Nephron (organoid): ENCODE measurements around the gene ZG16.
"Not testable (repeated sequence)": the region's sequence is repeated elsewhere in the genome, so short reads cannot be mapped to it uniquely, and the experiment has no call there.

ENCODE experiments used
- H3K27ac Mint-ChIP-seq, 3 experiments: 2 replicates each; pipeline ENCODE4 v1.8.0; 2020; ENCODE audit warnings: mixed read lengths in 3 of 3, mild to moderate bottlenecking in 2 of 3, moderate library complexity in 1 of 3
- H3K27me3 Mint-ChIP-seq: 2 replicates; pipeline ENCODE4 v1.8.0; 2021; ENCODE audit warnings: low read depth, mild to moderate bottlenecking, moderate library complexity, mixed read lengths
- H3K36me3 Mint-ChIP-seq: 2 replicates; pipeline ENCODE4 v1.8.0; 2020; ENCODE audit warnings: low read depth, mixed read lengths
- H3K4me1 Mint-ChIP-seq: 2 replicates; pipeline ENCODE4 v1.8.0; 2020; ENCODE audit warnings: mixed read lengths
- H3K4me3 Mint-ChIP-seq, 3 experiments: 2 replicates each; pipeline ENCODE4 v1.8.0; 2020; ENCODE audit warnings: mild to moderate bottlenecking in 3 of 3, mixed read lengths in 3 of 3, moderate library complexity in 2 of 3
- H3K9me3 Mint-ChIP-seq: 2 replicates; pipeline ENCODE4 v1.8.0; 2020; ENCODE audit warnings: mixed read lengths
- CTCF ChIP-seq, 3 experiments: fragments of 200-600 bp; sonication (generic); IDR thresholded peaks; one replicate each; pipeline ENCODE4 v1.5.0; 2021; ENCODE audit warnings: antibody characterized with exemption in 3 of 3; ENCODE audit not compliant: unreplicated experiment in 3 of 3

Gene ZG16

GRCh38 chr16:29753516-29753915, 24.5 kb upstream of the ZG16 start:
- no peaks in the 10 kb centered on the region for H3K27me3 Mint-ChIP-seq
- TF ChIP-seq CTCF (IDR thresholded peaks at IDR 0.05; ENCODE audit: unreplicated experiment in 3 of 3), result no peak
- no peaks in the 10 kb centered on the region for H3K9me3 Mint-ChIP-seq
- H3K4me3 Mint-ChIP-seq, result no peak overlapping the region
- H3K36me3 Mint-ChIP-seq, result no peaks in the 10 kb centered on the region
- H3K27ac Mint-ChIP-seq, result no peak overlapping the region
- no peaks in the 10 kb centered on the region for H3K4me1 Mint-ChIP-seq

- Mint-ChIP-seq H3K4me1 (no peaks in the 10 kb centered on the region), H3K27ac (no peak overlapping the region), H3K9me3 (no peaks in the 10 kb centered on the region), H3K27me3 (no peaks in the 10 kb centered on the region), H3K36me3 (no peaks in the 10 kb centered on the region), H3K4me3 (no peak overlapping the region)
- no peak for TF ChIP-seq CTCF (IDR thresholded peaks at IDR 0.05; ENCODE audit: unreplicated experiment in 3 of 3)
Measured at GRCh38 chr16:29756654-29757053, 21.4 kb upstream of the ZG16 start.

GRCh38 chr16:29757086-29757485, 21.0 kb upstream of the ZG16 start:
- H3K36me3 Mint-ChIP-seq, H3K27me3 Mint-ChIP-seq, H3K27ac Mint-ChIP-seq, H3K9me3 Mint-ChIP-seq, H3K4me3 Mint-ChIP-seq, H3K4me1 Mint-ChIP-seq: not testable (repeated sequence)

GRCh38 chr16:29757950-29758466, 20.0 kb upstream of the ZG16 start:
- no peaks in the 10 kb centered on the region for H3K9me3 Mint-ChIP-seq

GRCh38 chr16:29760567-29761279, 17.3 kb upstream of the ZG16 start:
- no peak for TF ChIP-seq CTCF (IDR thresholded peaks at IDR 0.05; ENCODE audit: unreplicated experiment in 3 of 3)
- Mint-ChIP-seq H3K4me3 (no peak overlapping the region), H3K27me3 (no peaks in the 10 kb centered on the region), H3K27ac (peak overlapping the region in 1 of 3 experiments; percentile 6), H3K4me1 (no peaks in the 10 kb centered on the region), H3K36me3 (no peaks in the 10 kb centered on the region), H3K9me3 (no peaks in the 10 kb centered on the region)

More at GRCh38 chr16:29757950-29758466, 20.0 kb upstream of the ZG16 start:
- no peaks in the 10 kb centered on the region for H3K27me3 Mint-ChIP-seq
- H3K27ac Mint-ChIP-seq, result peak overlapping the region in 1 of 3 experiments; percentile 56
- H3K4me1 Mint-ChIP-seq, result no peaks in the 10 kb centered on the region
- no peaks in the 10 kb centered on the region for H3K36me3 Mint-ChIP-seq
- no peak overlapping the region for H3K4me3 Mint-ChIP-seq
- TF ChIP-seq CTCF (IDR thresholded peaks at IDR 0.05; ENCODE audit: unreplicated experiment in 3 of 3), result no peak

- not testable (repeated sequence) for H3K4me3 Mint-ChIP-seq, H3K27ac Mint-ChIP-seq, H3K36me3 Mint-ChIP-seq, H3K27me3 Mint-ChIP-seq, H3K4me1 Mint-ChIP-seq, H3K9me3 Mint-ChIP-seq
Measured at GRCh38 chr16:29761280-29761651, 16.8 kb upstream of the ZG16 start.

- no peak overlapping the region for H3K4me3 Mint-ChIP-seq
- no peak for TF ChIP-seq CTCF (IDR thresholded peaks at IDR 0.05; ENCODE audit: unreplicated experiment in 3 of 3)
- no peak overlapping the region for H3K27ac Mint-ChIP-seq
- H3K9me3 Mint-ChIP-seq, result no peaks in the 10 kb centered on the region
- H3K4me1 Mint-ChIP-seq, result no peaks in the 10 kb centered on the region
- no peaks in the 10 kb centered on the region for H3K36me3 Mint-ChIP-seq
- no peaks in the 10 kb centered on the region for H3K27me3 Mint-ChIP-seq
Measured at GRCh38 chr16:29761882-29762281, 16.2 kb upstream of the ZG16 start.
